K562 (cell line): Measurements from ENCODE around the gene WDR45B. TPM values are rescaled to one million over a fixed set of nuclear protein-coding genes. Genes with fewer than 3 reads are reported as not detected.

Experiments
- ATAC-seq: fragments of 200-7000 bp; cut with Tn5 transposase; 3 replicates; pipeline ENCODE4 v1.9.1; 2020; ENCODE audit warnings: moderate library complexity
- BruUV-seq: library from RNA; stranded (reverse); fragments of 400-500 nt; replicated peaks from 2 replicates; lab custom pipeline; 2021; lab: Mats Ljungman, UMichigan
- CTCF ChIA-PET: fragments of 300-600 bp; formaldehyde crosslinking; extraction: SDS; loops from one replicate; lab custom pipeline; 2021; ENCODE audit warnings: low intra/inter-chr PET ratio; lab: Yijun Ruan, JAX
- POLR2A ChIA-PET: fragments of 300-600, 350-650 bp; sonication (Branson Sonifier 250); formaldehyde crosslinking; extraction: SDS; loops from one replicate; lab custom pipeline; 2021; ENCODE audit warnings: antibody characterized with exemption, inconsistent platforms; lab: Yijun Ruan, JAX
- DNase-seq, 4 experiments: peaks; one replicate each; pipeline versions ENCODE4 v3.0.0 to v3.0.0-alpha.2; 2011 to 2018; ENCODE audit warnings: low spot score in 3 of 4, mixed read lengths in 3 of 4; ENCODE audit errors: extremely low read depth in 1 of 4
- FAIRE-seq: peaks from 2 replicates; lab custom pipeline; 2011; peaks lifted over from hg19 to GRCh38; lab: Jason Lieb, UNC
- H2AFZ ChIP-seq: 2 replicates; pipeline ENCODE4 v1.6.0; 2011; ENCODE audit warnings: low read depth, low read length, control low read depth, inconsistent platforms
- H3K27ac ChIP-seq: fragments of 200-600 bp; 3 replicates; pipeline ENCODE4 v1.8.0; 2011; ENCODE audit warnings: low read depth, mild to moderate bottlenecking, control low read depth, inconsistent platforms, low read length, moderate library complexity, mixed read lengths; ENCODE audit errors: extremely low read depth
- H3K27me3 ChIP-seq, 2 experiments: fragments of 300-600 bp in 1 of 2; 2 replicates in 1 of 2; 3 replicates in 1 of 2; pipeline versions ENCODE4 v1.6.0 to v1.8.0; 2011; ENCODE audit warnings: inconsistent platforms in 2 of 2, low read length in 2 of 2, mild to moderate bottlenecking in 1 of 2, mixed read lengths in 1 of 2, moderate library complexity in 1 of 2; ENCODE audit not compliant: control insufficient read depth in 2 of 2, insufficient read depth in 2 of 2
- H3K36me3 ChIP-seq: fragments of 300-600 bp; 3 replicates; pipeline ENCODE4 v1.8.0; 2011; ENCODE audit warnings: mild to moderate bottlenecking, low read length, inconsistent platforms; ENCODE audit not compliant: control insufficient read depth, insufficient read depth
- H3K4me1 ChIP-seq, 2 experiments: fragments of 200-600 bp in 1 of 2; replicated peaks in 1 of 2; 2 replicates in 1 of 2; 3 replicates in 1 of 2; pipeline versions ENCODE4 v1.5.1 to v1.8.0; 2011; ENCODE audit warnings: inconsistent platforms in 2 of 2, low read length in 2 of 2, mild to moderate bottlenecking in 1 of 2, mixed read lengths in 1 of 2, moderate library complexity in 1 of 2; ENCODE audit not compliant: control insufficient read depth in 2 of 2, insufficient read depth in 2 of 2
- H3K4me2 ChIP-seq: 2 replicates; pipeline ENCODE4 v1.6.1; 2011; ENCODE audit warnings: low read length, control low read depth, inconsistent platforms, mixed read lengths; ENCODE audit not compliant: insufficient read depth
- H3K4me3 ChIP-seq: fragments of 200-600 bp; sonication (generic), shearing (Covaris generic); 2 replicates; pipeline ENCODE4 v1.5.1; 2016; ENCODE audit warnings: control low read depth, inconsistent platforms
- H3K79me2 ChIP-seq: fragments of 200-600 bp; 3 replicates; pipeline ENCODE4 v1.8.0; 2011; ENCODE audit warnings: low read length, inconsistent platforms; ENCODE audit not compliant: control insufficient read depth, insufficient read depth
- H3K9ac ChIP-seq, 2 experiments: 2 replicates each; pipeline versions ENCODE4 v1.6.0 to v1.6.1; 2011; ENCODE audit warnings: low read depth in 2 of 2, low read length in 2 of 2, control low read depth in 1 of 2, inconsistent platforms in 1 of 2, mild to moderate bottlenecking in 1 of 2, mixed read lengths in 1 of 2; ENCODE audit not compliant: insufficient read depth in 1 of 2
- H3K9me1 ChIP-seq: one replicate; pipeline ENCODE4 v1.6.0; 2011; ENCODE audit warnings: inconsistent platforms, mild to moderate bottlenecking, low read length, moderate library complexity; ENCODE audit not compliant: control insufficient read depth, insufficient read depth
- H3K9me3 ChIP-seq: replicated peaks from 2 replicates; pipeline ENCODE4 v1.5.1; 2011; ENCODE audit warnings: low read depth, low read length, inconsistent platforms; ENCODE audit not compliant: control insufficient read depth, insufficient read depth
- H4K20me1 ChIP-seq: replicated peaks from 2 replicates; pipeline ENCODE4 v1.6.1; 2011; ENCODE audit warnings: low read length, inconsistent platforms, mixed read lengths; ENCODE audit not compliant: control insufficient read depth, insufficient read depth
- CXXC5 ChIP-seq: fragments of 250-450 bp; sonication (Bioruptor Pico); IDR thresholded peaks from 2 replicates; pipeline ENCODE4 v1.8.0; 2022; ENCODE audit warnings: inconsistent platforms, mild to moderate bottlenecking, moderate library complexity
- FOXK2 ChIP-seq, 2 experiments: fragments of 450-650 bp; IDR thresholded peaks in 1 of 2; conservative IDR thresholded peaks in 1 of 2; 2 replicates each; pipeline ENCODE4 v1.6.1; 2016; ENCODE audit warnings: low read depth in 2 of 2, mild to moderate bottlenecking in 1 of 2
- GATA2 ChIP-seq: sonication (generic); formaldehyde crosslinking; IDR thresholded peaks from 2 replicates; pipeline ENCODE4 v1.4.0; 2020; ENCODE audit warnings: mild to moderate bottlenecking, missing genetic modification reagents
- HNRNPLL ChIP-seq: fragments of 200-400 bp; formaldehyde crosslinking; IDR thresholded peaks from 2 replicates; pipeline ENCODE4 v1.6.1; 2017; ENCODE audit warnings: low read length, low read depth, mild to moderate bottlenecking; ENCODE audit not compliant: poor library complexity, severe bottlenecking
- MTA2 ChIP-seq: fragments of 450-650 bp; IDR thresholded peaks from 2 replicates; pipeline ENCODE4 v1.6.1; 2016; ENCODE audit warnings: low read depth
- MTF1 ChIP-seq: fragments of 250-450 bp; sonication (Bioruptor Pico); IDR thresholded peaks from 2 replicates; pipeline ENCODE4 v1.9.0; 2021; ENCODE audit warnings: moderate library complexity, mild to moderate bottlenecking, inconsistent platforms, borderline replicate concordance
- MXD1 ChIP-seq: fragments of 250-450 bp; sonication (Bioruptor Pico); IDR thresholded peaks from 2 replicates; pipeline ENCODE4 v1.8.0; 2021; ENCODE audit warnings: borderline replicate concordance, mild to moderate bottlenecking, moderate library complexity; ENCODE audit not compliant: poor library complexity, severe bottlenecking
- PREB ChIP-seq: sonication (generic); formaldehyde crosslinking; IDR thresholded peaks from 2 replicates; pipeline ENCODE4 v1.8.1; 2023; ENCODE audit warnings: mild to moderate bottlenecking, missing genetic modification reagents
- PYGO2 ChIP-seq: fragments of 450-650 bp; IDR thresholded peaks from 2 replicates; pipeline ENCODE4 v1.6.1; 2016; ENCODE audit warnings: mild to moderate bottlenecking, missing genetic modification characterization, moderate library complexity, missing compliant biosample characterization
- SNRNP70 ChIP-seq: fragments of 200-400 bp; formaldehyde crosslinking; optimal IDR thresholded peaks from 2 replicates; pipeline ENCODE3; 2017; ENCODE audit warnings: low read depth, low read length
- ZKSCAN8 ChIP-seq: fragments of 200-800 bp; sonication (Bioruptor generic); IDR thresholded peaks from 2 replicates; pipeline ENCODE4 v1.6.1; 2016; ENCODE audit warnings: missing genetic modification characterization, missing compliant biosample characterization
- ZMIZ1 ChIP-seq, 2 experiments: fragments of 150-350 bp in 1 of 2; IDR thresholded peaks; 2 replicates each; pipeline ENCODE4 v1.6.1; 2012 to 2016; ENCODE audit warnings: low read depth in 2 of 2, low read length in 2 of 2, mild to moderate bottlenecking in 1 of 2, moderate library complexity in 1 of 2
- ZNF217 ChIP-seq: sonication (generic); formaldehyde crosslinking; IDR thresholded peaks from 2 replicates; pipeline ENCODE4 v1.8.0; 2022; ENCODE audit warnings: mild to moderate bottlenecking, missing genetic modification reagents
- ZNF354B ChIP-seq: fragments of 250-450 bp; sonication (Bioruptor Pico); IDR thresholded peaks from 2 replicates; pipeline ENCODE4 v1.4.0; 2020
- WGBS: fragments of 100-300 bp; shearing (Covaris generic); methylation state at CpG from one replicate; pipeline ENCODE4 v1.1.6; 2016; ENCODE audit warnings: low coverage, mixed read lengths; ENCODE audit not compliant: insufficient coverage; ENCODE audit errors: missing lambda C conversion rate; 5-methylcytosine and 5-hydroxymethylcytosine counted together
- in situ Hi-C: fragments of 300-500 bp; cut with MboI; formaldehyde crosslinking; loops from 4 replicates; pipeline ENCODE4 v1.15.0; 2018; ENCODE audit warnings: inconsistent platforms, mixed read lengths
- intact Hi-C: fragments of 100-400 bp; cut with micrococcal nuclease; formaldehyde crosslinking; loops from 2 replicates; pipeline ENCODE4 v1.14.2; 2022
- polyA plus RNA-seq, 8 experiments: library from polyadenylated mRNA; depleted of rRNA in 4 of 8; stranded (reverse) in 5 of 8; unstranded in 3 of 8; fragments of >200 nt; fragmentation: Nextera tagmentation in 2 of 8; fragmentation: Illumina TruSeq in 1 of 8; extraction: Ambion mirVana in 2 of 8; extraction: Trizol in 1 of 8; gene quantifications; 2 replicates each; pipeline versions ENCODE4 v1.2.1 to v1.2.3, GENCODE V29; 2011 to 2014; ENCODE audit warnings: inconsistent platforms in 1 of 8, missing spikeins in 1 of 8
- total RNA-seq, 7 experiments: library from RNA; depleted of rRNA in 6 of 7; stranded (reverse); fragments of >200 nt in 6 of 7; fragmentation: Illumina TruSeq in 2 of 7; extraction: Trizol in 2 of 7; gene quantifications; 2 replicates each; pipeline versions ENCODE4 v1.2.1 to v1.2.3, GENCODE V29; 2011 to 2021; ENCODE audit warnings: low replicate concordance in 1 of 7

WDR45B gene
- total and polyA plus RNA-seq, 9 of the 15 experiments (the other 6 are each of a cell fraction or from before 2014, with no cell fraction given) = 0.72 to 74.4 (median 35.9) TPM

GRCh38 chr17:82674656-82675475 lies 26.6 kb upstream of the WDR45B start:
- intact Hi-C loops (no loop called here), in situ Hi-C loops (no loop called here)
- peak; percentile 55 for FAIRE-seq
- Histone ChIP-seq H3K27ac (no peak overlapping the region), H2AFZ (no peak overlapping the region), H3K9me3 (no peaks in the 10 kb centered on the region), H3K36me3 (no peaks in the 10 kb centered on the region), H3K27me3 (peaks cover 7 to 29% of the 10 kb centered on the region in 2 experiments; a peak in 3 of 5 replicates), H4K20me1 (no peaks in the 10 kb centered on the region), H3K4me2 (no peak overlapping the region), H3K79me2 (no peaks in the 10 kb centered on the region), H3K4me3 (no peak overlapping the region), H3K4me1 (peaks cover 0 to 13% of the 10 kb centered on the region in 2 experiments; a peak in 2 of 5 replicates), H3K9ac (no peak overlapping the region), H3K9me1 (no peaks in the 10 kb centered on the region)
- TF ChIP-seq PYGO2 (no peak), ZNF217 (CRISPR knock-in tag) (no peak), PREB (CRISPR knock-in tag) (no peak), CXXC5 (no peak), MTA2 (no peak), FOXK2 (conservative IDR thresholded peaks at IDR 0.05 in 1 of 2, IDR thresholded peaks at IDR 0.05 in 1 of 2; ENCODE audit: low read depth in 2 of 2) (no peak), GATA2 (no peak), ZKSCAN8 (CRISPR knock-in tag) (no peak), HNRNPLL (no peak), ZNF354B (no peak), MTF1 (CRISPR knock-in tag) (no peak), MXD1 (CRISPR knock-in tag) (no peak), SNRNP70 (no peak), ZMIZ1 (IDR thresholded peaks at IDR 0.05; ENCODE audit: low read depth in 2 of 2, low read length in 2 of 2) (no peak)
- BruUV-seq = no TSS peak
- WGBS = 21% methylated on average over 19 of the region's 20 CpGs
- ATAC-seq = no peak
- no peak for DNase-seq
- ChIA-PET CTCF (no interaction called here), POLR2A (interaction anchor here (0.6 kb wide), 1 partner anchor 790 kb away, joined by 3 read pairs; no protein-coding TSS in a partner anchor)
